Body of pancreas (tissue), 4 donors: Measurements from ENCODE around the gene MRPS18B. TPM values are rescaled to one million over a fixed set of nuclear protein-coding genes. Genes with fewer than 3 reads are reported as not detected.

ENCODE experiments used
- ATAC-seq: fragments of 150-250 bp; one replicate; pipeline ENCODE4 v1.9.1; 2016
- DNase-seq, 4 donors: peaks; one replicate each; pipeline ENCODE4 v3.0.0-alpha.2; 2019
- H3K27ac ChIP-seq, 4 donors: fragments of 200-600 bp; sonication (generic); 1 replicate in 3 of 4; 2 replicates in 1 of 4; pipeline versions ENCODE4 v1.5.1 to v1.6.1; 2016 to 2019; ENCODE audit warnings: mild to moderate bottlenecking in 1 of 4, mixed read lengths in 1 of 4, moderate library complexity in 1 of 4
- H3K27me3 ChIP-seq, 2 donors: fragments of 200-600 bp; sonication (generic); one replicate each; pipeline ENCODE4 v1.6.0; 2016; ENCODE audit warnings: mild to moderate bottlenecking in 1 of 2
- H3K36me3 ChIP-seq, 2 donors: fragments of 200-600 bp; sonication (generic); replicated peaks in 1 of 2; 2 replicates each; pipeline ENCODE4 v1.5.1; 2016; ENCODE audit warnings: low read depth in 2 of 2; ENCODE audit not compliant: insufficient read depth in 1 of 2
- H3K4me1 ChIP-seq: fragments of 200-600 bp; sonication (generic); one replicate; pipeline ENCODE4 v1.6.0; 2016
- H3K4me3 ChIP-seq, 2 donors: fragments of 200-600 bp; sonication (generic); 1 replicate in 1 of 2; 2 replicates in 1 of 2; pipeline ENCODE4 v1.5.1; 2016 to 2019
- H3K9me3 ChIP-seq, 3 donors: fragments of 200-600 bp; sonication (generic); 1 replicate in 2 of 3; 2 replicates in 1 of 3; pipeline ENCODE4 v1.5.1; 2016
- CTCF ChIP-seq, 7 experiments: fragments of 450-650 bp in 4 of 7; fragments of 200-600 bp in 3 of 7; sonication (generic) in 3 of 7; IDR thresholded peaks; one replicate each; pipeline ENCODE4 v1.5.1; 2016 to 2019; ENCODE audit warnings: antibody characterized with exemption in 7 of 7
- POLR2A ChIP-seq, 3 donors: fragments of 450-650 bp; IDR thresholded peaks; one replicate each; pipeline ENCODE4 v1.6.1; 2016; ENCODE audit warnings: antibody characterized with exemption in 3 of 3, mild to moderate bottlenecking in 2 of 3
- WGBS, 2 donors: methylation state at CpG; one replicate each; pipeline ENCODE4 v1.1.5; 2017; 5-methylcytosine and 5-hydroxymethylcytosine counted together
- intact Hi-C: fragments of 100-400 bp; cut with DNase I; formaldehyde crosslinking; loops from one replicate; pipeline ENCODE4 v1.15.1; 2023
- total RNA-seq, 2 donors: library from RNA; depleted of rRNA; stranded (reverse); fragments of >200 nt; gene quantifications; one replicate each; pipeline ENCODE4 v1.1.0, GENCODE V29; 2016

MRPS18B gene
- total RNA-seq, 2 donors from 2014 or later, result 26.4 to 35.5 TPM

DNA sequence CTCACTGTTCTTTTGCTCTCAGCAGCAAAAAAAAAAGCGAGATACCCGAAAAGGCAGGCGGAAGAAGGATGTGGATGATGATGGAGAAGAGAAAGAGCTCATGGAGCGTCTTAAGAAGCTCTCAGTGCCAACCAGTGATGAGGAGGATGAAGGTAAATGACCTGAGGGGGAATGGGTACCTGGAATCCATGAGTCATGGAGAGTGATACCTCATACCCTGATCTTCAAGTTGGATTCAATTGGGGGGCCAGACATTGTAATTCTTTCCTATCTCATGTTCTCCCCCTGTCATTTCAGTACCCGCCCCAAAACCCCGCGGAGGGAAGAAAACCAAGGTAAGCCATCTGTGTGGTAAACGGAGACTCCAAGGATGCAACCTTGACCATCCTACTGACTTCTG is 39.6 kb upstream of the MRPS18B start:
- H3K4me1 ChIP-seq, result peaks cover 13% of the 10 kb centered on the region
- TF ChIP-seq CTCF (IDR thresholded peaks at IDR 0.05) (no peak), POLR2A (IDR thresholded peaks at IDR 0.05) (no peak)
- no peak for ATAC-seq
- DNase-seq, result no peak
- peaks cover 16 to 37% of the 10 kb centered on the region in 2 donors for H3K36me3 ChIP-seq
- intact Hi-C loops, result no loop called here
- no peaks in the 10 kb centered on the region for H3K9me3 ChIP-seq
- 90 to 92% methylated on average over 8 of the region's 8 CpGs for WGBS, 2 donors
- H3K27ac ChIP-seq, result no peak overlapping the region
- no peak overlapping the region for H3K4me3 ChIP-seq
- no peaks in the 10 kb centered on the region for H3K27me3 ChIP-seq

DNA sequence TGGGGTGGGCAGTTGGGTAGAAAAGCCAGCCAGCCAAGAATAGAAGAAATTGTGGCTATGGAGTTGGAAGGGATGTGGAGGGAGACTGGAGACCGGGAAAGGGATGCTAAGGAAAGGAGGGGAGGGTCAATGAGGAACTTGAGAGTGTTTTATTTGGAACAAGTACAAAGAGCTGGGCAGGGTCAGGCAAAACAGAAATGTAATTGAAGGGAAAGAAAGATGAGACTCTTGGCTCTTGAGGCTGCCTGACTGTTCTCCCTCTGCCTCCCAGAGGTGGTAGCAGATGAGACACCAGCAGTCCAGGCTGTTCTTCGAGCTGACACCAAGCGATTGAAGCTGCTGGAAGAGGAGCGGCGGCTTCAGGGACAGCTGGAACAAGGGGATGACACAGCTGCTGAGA is 33.7 kb upstream of the MRPS18B start:
- Histone ChIP-seq H3K27me3 (no peaks in the 10 kb centered on the region), H3K36me3 (peaks cover 30 to 70% of the 10 kb centered on the region in 2 donors), H3K4me3 (no peak overlapping the region), H3K4me1 (no peaks in the 10 kb centered on the region), H3K27ac (no peak overlapping the region), H3K9me3 (no peaks in the 10 kb centered on the region)
- ATAC-seq, result no peak
- DNase-seq, result no peak
- no peak for TF ChIP-seq POLR2A (IDR thresholded peaks at IDR 0.05)
- TF ChIP-seq CTCF (IDR thresholded peaks at IDR 0.05), result no peak
- intact Hi-C loops, result no loop called here
- 90 to 96% methylated on average over 5 of the region's 5 CpGs for WGBS, 2 donors

DNA sequence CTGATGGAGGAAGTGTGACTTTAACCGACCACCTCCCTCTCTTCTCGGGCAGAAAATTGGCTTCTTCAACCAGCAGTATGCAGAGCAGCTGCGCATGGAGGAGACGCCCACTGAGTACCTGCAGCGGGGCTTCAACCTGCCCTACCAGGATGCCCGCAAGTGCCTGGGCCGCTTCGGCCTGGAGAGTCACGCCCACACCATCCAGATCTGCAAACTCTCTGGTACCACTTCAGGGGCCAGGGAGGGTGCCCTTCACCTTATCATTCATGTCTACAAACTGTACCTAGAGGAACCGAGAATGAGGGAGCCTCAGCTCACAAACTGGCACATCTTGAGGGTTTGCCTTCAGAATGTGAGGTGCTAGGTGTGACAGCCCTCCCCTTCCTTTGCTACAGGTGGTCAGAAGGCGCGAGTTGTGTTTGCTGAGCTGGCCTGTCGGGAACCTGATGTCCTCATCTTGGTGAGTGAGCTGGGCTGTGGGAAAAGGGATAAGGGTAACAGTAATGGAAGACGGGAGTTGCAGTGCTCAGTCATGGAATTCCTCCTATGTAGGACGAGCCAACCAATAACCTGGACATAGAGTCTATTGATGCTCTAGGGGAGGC is 27.8 kb upstream of the MRPS18B start:
- intact Hi-C loops, result no loop called here
- Histone ChIP-seq H3K27me3 (no peaks in the 10 kb centered on the region), H3K36me3 (peaks cover 15 to 51% of the 10 kb centered on the region in 2 donors), H3K4me3 (no peak overlapping the region), H3K4me1 (peaks cover 14% of the 10 kb centered on the region), H3K9me3 (no peaks in the 10 kb centered on the region), H3K27ac (no peak overlapping the region)
- no peak for ATAC-seq
- no peak for TF ChIP-seq CTCF (IDR thresholded peaks at IDR 0.05)
- no peak for TF ChIP-seq POLR2A (IDR thresholded peaks at IDR 0.05)
- no peak for DNase-seq
- 85 to 89% methylated on average over 12 to 15 of the region's 15 CpGs for WGBS, 2 donors

DNA sequence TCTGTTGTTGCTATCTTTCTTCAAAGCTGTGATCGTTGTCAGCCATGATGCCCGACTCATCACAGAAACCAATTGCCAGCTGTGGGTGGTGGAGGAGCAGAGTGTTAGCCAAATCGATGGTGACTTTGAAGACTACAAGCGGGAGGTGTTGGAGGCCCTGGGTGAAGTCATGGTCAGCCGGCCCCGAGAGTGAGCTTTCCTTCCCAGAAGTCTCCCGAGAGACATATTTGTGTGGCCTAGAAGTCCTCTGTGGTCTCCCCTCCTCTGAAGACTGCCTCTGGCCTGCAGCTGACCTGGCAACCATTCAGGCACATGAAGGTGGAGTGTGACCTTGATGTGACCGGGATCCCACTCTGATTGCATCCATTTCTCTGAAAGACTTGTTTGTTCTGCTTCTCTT is 27.1 kb upstream of the MRPS18B start:
- DNase-seq, result no peak
- H3K9me3 ChIP-seq, result no peaks in the 10 kb centered on the region
- no peak overlapping the region for H3K4me3 ChIP-seq
- no peak for TF ChIP-seq POLR2A (IDR thresholded peaks at IDR 0.05)
- no peak for TF ChIP-seq CTCF (IDR thresholded peaks at IDR 0.05)
- H3K4me1 ChIP-seq, result peaks cover 14% of the 10 kb centered on the region
- H3K27ac ChIP-seq, result peak overlapping the region in 1 of 4 donors; percentile 38
- 67 to 74% methylated on average over 8 of the region's 8 CpGs for WGBS, 2 donors
- no peaks in the 10 kb centered on the region for H3K27me3 ChIP-seq
- intact Hi-C loops, result no loop called here
- H3K36me3 ChIP-seq, result peaks cover 15 to 44% of the 10 kb centered on the region in 2 donors
- ATAC-seq, result no peak

- WGBS, 2 donors, result 33 to 35% methylated on average over 1 of the region's 1 CpG
- H3K36me3 ChIP-seq, result peaks cover 15 to 39% of the 10 kb centered on the region in 2 donors
Measured at GRCh38 chr6:30591008-30591407, 26.6 kb upstream of the MRPS18B start.

More at GRCh38 chr6:30591008-30591407, 26.6 kb upstream of the MRPS18B start:
- intact Hi-C loops, result no loop called here
- H3K4me3 ChIP-seq, result no peak overlapping the region
- no peaks in the 10 kb centered on the region for H3K27me3 ChIP-seq
- TF ChIP-seq POLR2A (IDR thresholded peaks at IDR 0.05) (no peak), CTCF (IDR thresholded peaks at IDR 0.05) (no peak)
- ATAC-seq (peak; percentile 11), DNase-seq (no peak)
- no peaks in the 10 kb centered on the region for H3K9me3 ChIP-seq
- peak overlapping the region in 1 of 4 donors; percentile 38 for H3K27ac ChIP-seq
- peaks cover 14% of the 10 kb centered on the region for H3K4me1 ChIP-seq
